Panc1 (cell line): ENCODE data around the gene KCTD13. TPM values are rescaled to one million over a fixed set of nuclear protein-coding genes. Genes with fewer than 3 reads are reported as not detected.
"Not testable (repeated sequence)": the region's sequence is repeated elsewhere in the genome, so short reads cannot be mapped to it uniquely, and the experiment has no call there.

Experiments used
- ATAC-seq: fragments of 200-7000 bp; cut with Tn5 transposase; 2 replicates; pipeline ENCODE4 v1.9.1; 2020; ENCODE audit warnings: mild to moderate bottlenecking, moderate library complexity
- BruUV-seq: library from RNA; stranded (reverse); fragments of 400-500 nt; replicated peaks from 2 replicates; lab custom pipeline; 2021; lab: Mats Ljungman, UMichigan
- CTCF ChIA-PET: fragments of 300-600 bp; sonication (Branson Sonifier 250); formaldehyde crosslinking; loops from one replicate; lab custom pipeline; 2022; ENCODE audit warnings: antibody characterized with exemption; lab: Charles Lee
- POLR2A ChIA-PET: fragments of 300-600 bp; sonication (Branson Sonifier 250); formaldehyde crosslinking; loops from one replicate; lab custom pipeline; 2022; ENCODE audit warnings: antibody characterized with exemption; lab: Charles Lee
- DNase-seq: peaks from one replicate; pipeline ENCODE4 v3.0.0-alpha.2; 2010; ENCODE audit warnings: low read depth, low spot score
- H3K27ac ChIP-seq: 2 replicates; pipeline ENCODE4 v1.5.1; 2011; ENCODE audit warnings: mild to moderate bottlenecking, low read length, inconsistent platforms
- H3K27me3 ChIP-seq: fragments of 200-500 bp; sonication (Bioruptor generic); 2 replicates; pipeline ENCODE4 v1.6.0; 2014; ENCODE audit warnings: low read length, inconsistent platforms; ENCODE audit not compliant: control insufficient read depth, insufficient read depth
- H3K36me3 ChIP-seq: fragments of 200-500 bp; sonication (Bioruptor generic); 2 replicates; pipeline ENCODE4 v1.5.1; 2014; ENCODE audit warnings: inconsistent platforms, mild to moderate bottlenecking, low read length, moderate library complexity; ENCODE audit not compliant: control insufficient read depth, insufficient read depth
- H3K4me1 ChIP-seq: 2 replicates; pipeline ENCODE4 v1.5.1; 2011; ENCODE audit warnings: inconsistent platforms, mild to moderate bottlenecking, low read length, moderate library complexity; ENCODE audit not compliant: control insufficient read depth, insufficient read depth
- H3K4me3 ChIP-seq, 2 experiments: 2 replicates each; pipeline ENCODE4 v1.5.1; 2011 to 2012; ENCODE audit warnings: low read depth in 2 of 2, low read length in 2 of 2, mild to moderate bottlenecking in 2 of 2, inconsistent platforms in 1 of 2, moderate library complexity in 1 of 2
- H3K9me3 ChIP-seq: fragments of 200-500 bp; sonication (Bioruptor generic); 2 replicates; pipeline ENCODE4 v1.5.1; 2014; ENCODE audit warnings: low read depth, mild to moderate bottlenecking, inconsistent platforms, low read length, moderate library complexity; ENCODE audit not compliant: control insufficient read depth, insufficient read depth
- POLR2AphosphoS5 ChIP-seq: IDR thresholded peaks from 2 replicates; pipeline ENCODE4 v1.6.1; 2012; ENCODE audit warnings: mild to moderate bottlenecking, low read depth, low read length, moderate library complexity
- REST ChIP-seq, 2 experiments: IDR thresholded peaks; 2 replicates each; pipeline ENCODE4 v1.6.1; 2011 to 2012; ENCODE audit warnings: low read depth in 2 of 2, control low read depth in 1 of 2, low read length in 1 of 2, mild to moderate bottlenecking in 1 of 2, moderate library complexity in 1 of 2; ENCODE audit not compliant: insufficient read depth in 1 of 2
- SIN3A ChIP-seq: IDR thresholded peaks from 2 replicates; pipeline ENCODE4 v1.6.1; 2012; ENCODE audit warnings: low read depth, mild to moderate bottlenecking, low read length, moderate library complexity, borderline replicate concordance; ENCODE audit not compliant: insufficient read depth
- TCF7L2 ChIP-seq: IDR thresholded peaks from 2 replicates; pipeline ENCODE4 v1.6.1; 2011; ENCODE audit warnings: mild to moderate bottlenecking, low read depth, low read length, inconsistent platforms
- in situ Hi-C: cut with HindIII; loops from 2 replicates; pipeline ENCODE4 v1.10.0; 2016; ENCODE audit warnings: low sequenced_read_pairs, low pct_unique_long_range_greater_than_20kb
- intact Hi-C: fragments of 100-400 bp; cut with micrococcal nuclease; formaldehyde crosslinking; loops from one replicate; pipeline ENCODE4 v1.10.0; 2022; ENCODE audit not compliant: unreplicated experiment
- total RNA-seq: library from RNA; stranded (reverse); gene quantifications from one replicate; pipeline ENCODE4 v1.2.1, GENCODE V29; 2021; ENCODE audit not compliant: unreplicated experiment
- TF ChIP-seq, protein P1 (sequence below): fragments of 450-650 bp; IDR thresholded peaks from 2 replicates; pipeline ENCODE4 v1.5.1; 2017; ENCODE audit warnings: mild to moderate bottlenecking

The KCTD13 gene
- total RNA-seq, 1 experiment from 2014 or later: 45.7 TPM

GRCh38 chr16:29891525-29892457 lies 34.2 kb downstream of the KCTD13 start:
- CTCF ChIA-PET: no interaction called here
- DNase-seq (no peak), ATAC-seq (no peak)
- BruUV-seq: no TSS peak
- intact Hi-C loops (no loop called here), in situ Hi-C loops (no loop called here)
- Histone ChIP-seq H3K27me3 (no peaks in the 10 kb centered on the region), H3K9me3 (no peaks in the 10 kb centered on the region), H3K36me3 (no peaks in the 10 kb centered on the region), H3K27ac (no peak overlapping the region), H3K4me3 (no peak overlapping the region), H3K4me1 (no peaks in the 10 kb centered on the region)
- no peak for TF ChIP-seq POLR2AphosphoS5
- TF ChIP-seq SIN3A: no peak
- TF ChIP-seq TCF7L2: no peak
- no peak for TF ChIP-seq REST (IDR thresholded peaks at IDR 0.05; ENCODE audit: insufficient read depth in 1 of 2, low read depth in 2 of 2, low read length in 1 of 2)
- TF ChIP-seq, protein P1, sequence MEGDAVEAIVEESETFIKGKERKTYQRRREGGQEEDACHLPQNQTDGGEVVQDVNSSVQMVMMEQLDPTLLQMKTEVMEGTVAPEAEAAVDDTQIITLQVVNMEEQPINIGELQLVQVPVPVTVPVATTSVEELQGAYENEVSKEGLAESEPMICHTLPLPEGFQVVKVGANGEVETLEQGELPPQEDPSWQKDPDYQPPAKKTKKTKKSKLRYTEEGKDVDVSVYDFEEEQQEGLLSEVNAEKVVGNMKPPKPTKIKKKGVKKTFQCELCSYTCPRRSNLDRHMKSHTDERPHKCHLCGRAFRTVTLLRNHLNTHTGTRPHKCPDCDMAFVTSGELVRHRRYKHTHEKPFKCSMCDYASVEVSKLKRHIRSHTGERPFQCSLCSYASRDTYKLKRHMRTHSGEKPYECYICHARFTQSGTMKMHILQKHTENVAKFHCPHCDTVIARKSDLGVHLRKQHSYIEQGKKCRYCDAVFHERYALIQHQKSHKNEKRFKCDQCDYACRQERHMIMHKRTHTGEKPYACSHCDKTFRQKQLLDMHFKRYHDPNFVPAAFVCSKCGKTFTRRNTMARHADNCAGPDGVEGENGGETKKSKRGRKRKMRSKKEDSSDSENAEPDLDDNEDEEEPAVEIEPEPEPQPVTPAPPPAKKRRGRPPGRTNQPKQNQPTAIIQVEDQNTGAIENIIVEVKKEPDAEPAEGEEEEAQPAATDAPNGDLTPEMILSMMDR: no peak
- POLR2A ChIA-PET: no interaction called here

- H3K27me3 ChIP-seq, DNase-seq, intact Hi-C loops, H3K27ac ChIP-seq, H3K4me3 ChIP-seq, ATAC-seq, H3K9me3 ChIP-seq, H3K4me1 ChIP-seq, H3K36me3 ChIP-seq, in situ Hi-C loops, BruUV-seq: not testable (repeated sequence)
- ChIA-PET CTCF (interaction anchor here (1.2 kb wide), 1 partner anchor 10 kb away, joined by 10 read pairs; the partner anchor contains the start of gene SEZ6L2), POLR2A (interaction anchor here (0.5 kb wide), 1 partner anchor 72 kb away, joined by 20 read pairs; no protein-coding TSS in a partner anchor)
Observed at GRCh38 chr16:29889372-29889771, 36.7 kb downstream of the KCTD13 start.

GRCh38 chr16:29883987-29884386 lies 42.0 kb downstream of the KCTD13 start:
- intact Hi-C loops: no loop called here
- Histone ChIP-seq H3K36me3 (no peaks in the 10 kb centered on the region), H3K27me3 (no peaks in the 10 kb centered on the region), H3K4me1 (no peaks in the 10 kb centered on the region), H3K27ac (no peak overlapping the region), H3K4me3 (no peak overlapping the region), H3K9me3 (no peaks in the 10 kb centered on the region)
- TF ChIP-seq POLR2AphosphoS5: no peak
- TF ChIP-seq, protein P1: no peak
- no peak for DNase-seq
- CTCF ChIA-PET: no interaction called here
- POLR2A ChIA-PET: no interaction called here
- ATAC-seq: no peak; the same call in 1 of the 2 replicates
- BruUV-seq: no TSS peak
- in situ Hi-C loops: no loop called here
